ENCODE results near the gene TFEC.

- TF ChIP-seq SMC3 (IDR thresholded peaks at IDR 0.05; ENCODE audit: low read depth, low read length) (no peak), RCOR1 (IDR thresholded peaks at IDR 0.05; ENCODE audit: insufficient replicate concordance, low read length) (no peak), MAFK (IDR thresholded peaks at IDR 0.05; ENCODE audit: low read depth, low read length) (no peak), ELK1 (IDR thresholded peaks at IDR 0.05; ENCODE audit: borderline replicate concordance, low read depth, low read length) (no peak)
These were observed 140.9 kb downstream of the TFEC start for GRCh38 chr7:115889669-115889984.
